HepG2 (cell line): ENCODE data around the gene JMY. TPM values are rescaled to one million over a fixed set of nuclear protein-coding genes. Genes with fewer than 3 reads are reported as not detected.
A peak's percentile ranks its signal among the peaks of the same experiment; 100 is the strongest.

Experiments used
- ARID3A ChIP-seq: IDR thresholded peaks from 2 replicates; pipeline ENCODE4 v1.6.1; 2012; ENCODE audit warnings: low read depth, low read length, improper control_type of control experiment
- EP300 ChIP-seq, 3 experiments: sonication (generic) in 1 of 3; formaldehyde crosslinking in 1 of 3; IDR thresholded peaks; 2 replicates each; pipeline versions ENCODE4 v1.5.1 to v1.6.1; 2011 to 2020; ENCODE audit warnings: low read depth in 2 of 3, low read length in 2 of 3, borderline replicate concordance in 1 of 3, improper control_type of control experiment in 1 of 3, mild to moderate bottlenecking in 1 of 3, missing genetic modification reagents in 1 of 3, moderate library complexity in 1 of 3
- FOXA3 ChIP-seq: IDR thresholded peaks from 2 replicates; pipeline ENCODE4 v1.6.1; 2016; ENCODE audit warnings: missing genetic modification reagents, missing compliant biosample characterization
- FOXJ3 ChIP-seq: sonication (generic); formaldehyde crosslinking; IDR thresholded peaks from 2 replicates; pipeline ENCODE4 v1.4.0; 2020; ENCODE audit warnings: missing genetic modification reagents, mild to moderate bottlenecking, borderline replicate concordance
- FOXK2 ChIP-seq: fragments of 450-650 bp; IDR thresholded peaks from 2 replicates; pipeline ENCODE4 v1.6.1; 2016
- KAT8 ChIP-seq: IDR thresholded peaks from 2 replicates; pipeline ENCODE4 v1.6.1; 2016; ENCODE audit warnings: missing genetic modification reagents, missing compliant biosample characterization
- MXD4 ChIP-seq: IDR thresholded peaks from 2 replicates; pipeline ENCODE4 v1.6.1; 2016; ENCODE audit warnings: mild to moderate bottlenecking, missing biosample characterization, missing genetic modification reagents
- NCOA2 ChIP-seq: sonication (generic); formaldehyde crosslinking; IDR thresholded peaks from 2 replicates; pipeline ENCODE4 v1.8.0; 2022; ENCODE audit warnings: inconsistent platforms
- PHF8 ChIP-seq: sonication (generic); formaldehyde crosslinking; IDR thresholded peaks from 2 replicates; pipeline ENCODE4 v1.5.0; 2020; ENCODE audit warnings: missing genetic modification reagents
- PRPF4 ChIP-seq: fragments of 200-400 bp; formaldehyde crosslinking; IDR thresholded peaks from 2 replicates; pipeline ENCODE4 v1.6.1; 2016; ENCODE audit warnings: low read length, low read depth; ENCODE audit not compliant: poor library complexity, severe bottlenecking
- REPIN1 ChIP-seq: sonication (generic); formaldehyde crosslinking; IDR thresholded peaks from 2 replicates; pipeline ENCODE4 v1.8.0; 2022; ENCODE audit warnings: missing genetic modification reagents, low read depth, mild to moderate bottlenecking, borderline replicate concordance
- RXRB ChIP-seq: IDR thresholded peaks from 2 replicates; pipeline ENCODE4 v1.6.1; 2016; ENCODE audit warnings: borderline replicate concordance, missing genetic modification reagents, missing compliant biosample characterization
- SOX13 ChIP-seq, 3 experiments: fragments of 450-650 bp in 1 of 3; sonication (generic) in 1 of 3; formaldehyde crosslinking in 1 of 3; IDR thresholded peaks in 2 of 3; conservative IDR thresholded peaks in 1 of 3; 2 replicates each; pipeline versions ENCODE4 v1.5.0 to v1.6.1; 2016 to 2020; ENCODE audit warnings: antibody characterized with exemption in 1 of 3, mild to moderate bottlenecking in 1 of 3, missing compliant biosample characterization in 1 of 3, missing genetic modification reagents in 1 of 3, moderate library complexity in 1 of 3
- SOX5 ChIP-seq: IDR thresholded peaks from 2 replicates; pipeline ENCODE4 v1.6.1; 2016; ENCODE audit warnings: borderline replicate concordance
- SPEN ChIP-seq: sonication (generic); formaldehyde crosslinking; IDR thresholded peaks from 2 replicates; pipeline ENCODE4 v1.5.1; 2020; ENCODE audit warnings: low read depth, mild to moderate bottlenecking, missing genetic modification reagents
- TIGD3 ChIP-seq: sonication (generic); formaldehyde crosslinking; IDR thresholded peaks from 2 replicates; pipeline ENCODE4 v1.5.1; 2020; ENCODE audit warnings: mild to moderate bottlenecking, missing genetic modification reagents, borderline replicate concordance
- ZSCAN20 ChIP-seq: sonication (generic); formaldehyde crosslinking; IDR thresholded peaks from 2 replicates; pipeline ENCODE4 v1.4.0; 2020; ENCODE audit warnings: missing genetic modification reagents, mild to moderate bottlenecking, borderline replicate concordance
- polyA plus RNA-seq, 8 experiments: library from polyadenylated mRNA; depleted of rRNA in 3 of 8; stranded (reverse) in 7 of 8; unstranded in 1 of 8; fragments of >200 nt; fragmentation: Illumina TruSeq in 4 of 8; extraction: Trizol in 4 of 8; gene quantifications; 2 replicates each; pipeline versions ENCODE4 v1.2.1 to v1.2.3, GENCODE V29; 2011 to 2016; ENCODE audit warnings: low read depth in 4 of 8, missing spikeins in 1 of 8, mixed read lengths in 1 of 8; ENCODE audit not compliant: insufficient read depth in 1 of 8
- total RNA-seq, 5 experiments: library from RNA; depleted of rRNA; stranded (reverse); fragments of >200 nt; fragmentation: Illumina TruSeq; extraction: Trizol; gene quantifications; 2 replicates each; pipeline ENCODE4 v1.2.3, GENCODE V29; 2016; ENCODE audit warnings: low read depth in 1 of 5
- TF ChIP-seq, protein P1 (sequence below): IDR thresholded peaks from 2 replicates; pipeline ENCODE4 v1.6.1; 2016; ENCODE audit warnings: mild to moderate bottlenecking
- TF ChIP-seq, protein P2 (sequence below): IDR thresholded peaks from 2 replicates; pipeline ENCODE4 v1.6.1; 2016; ENCODE audit warnings: low read depth, missing genetic modification reagents, missing compliant biosample characterization

JMY gene
- total and polyA plus RNA-seq, 2 of the 13 experiments (the other 11 are each of a cell fraction or from before 2014, with no cell fraction given): 4.0 to 4.2 TPM

GRCh38 chr5:79235261-79235633, 684 bp upstream of the JMY start (continued):
- TF ChIP-seq SPEN (CRISPR knock-in tag) (no peak), FOXK2 (0 out of 2 replicates have a peak, but pooled peaks have one; percentile 9), PHF8 (no peak), TIGD3 (CRISPR knock-in tag) (no peak), ZSCAN20 (CRISPR knock-in tag) (no peak), SOX13 (IDR thresholded peaks at IDR 0.05) (no peak), SOX13 (CRISPR knock-in tag; conservative IDR thresholded peaks at IDR 0.05 in 1 of 2, IDR thresholded peaks at IDR 0.05 in 1 of 2) (peak in 1 of 2 experiments; percentile 50; a peak in 1 of 4 replicates), KAT8 (CRISPR knock-in tag) (0 out of 2 replicates have a peak, but pooled peaks have one; percentile 27), REPIN1 (0 out of 2 replicates have a peak, but pooled peaks have one; percentile 8), FOXJ3 (peak; percentile 63; the same call in 1 of the 2 replicates), SOX5 (peak; percentile 28; the same call in 1 of the 2 replicates), FOXA3 (peak; percentile 76), NCOA2 (CRISPR knock-in tag) (peak; percentile 56; the same call in 1 of the 2 replicates), RXRB (peak; percentile 86), PRPF4 (no peak), ARID3A (peak; percentile 47; the same call in 1 of the 2 replicates), MXD4 (CRISPR knock-in tag) (no peak), EP300 (IDR thresholded peaks at IDR 0.05; ENCODE audit: low read depth in 2 of 2, low read length in 2 of 2) (peak in 1 of 2 experiments; percentile 68; a peak in 2 of 4 replicates), EP300 (CRISPR knock-in tag; IDR thresholded peaks at IDR 0.05; ENCODE audit: borderline replicate concordance) (0 out of 2 replicates have a peak, but pooled peaks have one; percentile 35)
- TF ChIP-seq, protein P1, sequence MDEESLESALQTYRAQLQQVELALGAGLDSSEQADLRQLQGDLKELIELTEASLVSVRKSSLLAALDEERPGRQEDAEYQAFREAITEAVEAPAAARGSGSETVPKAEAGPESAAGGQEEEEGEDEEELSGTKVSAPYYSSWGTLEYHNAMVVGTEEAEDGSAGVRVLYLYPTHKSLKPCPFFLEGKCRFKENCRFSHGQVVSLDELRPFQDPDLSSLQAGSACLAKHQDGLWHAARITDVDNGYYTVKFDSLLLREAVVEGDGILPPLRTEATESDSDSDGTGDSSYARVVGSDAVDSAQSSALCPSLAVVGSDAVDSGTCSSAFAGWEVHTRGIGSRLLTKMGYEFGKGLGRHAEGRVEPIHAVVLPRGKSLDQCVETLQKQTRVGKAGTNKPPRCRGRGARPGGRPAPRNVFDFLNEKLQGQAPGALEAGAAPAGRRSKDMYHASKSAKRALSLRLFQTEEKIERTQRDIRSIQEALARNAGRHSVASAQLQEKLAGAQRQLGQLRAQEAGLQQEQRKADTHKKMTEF (CRISPR knock-in tag): peak; percentile 43; the same call in 1 of the 2 replicates
- TF ChIP-seq, protein P2, sequence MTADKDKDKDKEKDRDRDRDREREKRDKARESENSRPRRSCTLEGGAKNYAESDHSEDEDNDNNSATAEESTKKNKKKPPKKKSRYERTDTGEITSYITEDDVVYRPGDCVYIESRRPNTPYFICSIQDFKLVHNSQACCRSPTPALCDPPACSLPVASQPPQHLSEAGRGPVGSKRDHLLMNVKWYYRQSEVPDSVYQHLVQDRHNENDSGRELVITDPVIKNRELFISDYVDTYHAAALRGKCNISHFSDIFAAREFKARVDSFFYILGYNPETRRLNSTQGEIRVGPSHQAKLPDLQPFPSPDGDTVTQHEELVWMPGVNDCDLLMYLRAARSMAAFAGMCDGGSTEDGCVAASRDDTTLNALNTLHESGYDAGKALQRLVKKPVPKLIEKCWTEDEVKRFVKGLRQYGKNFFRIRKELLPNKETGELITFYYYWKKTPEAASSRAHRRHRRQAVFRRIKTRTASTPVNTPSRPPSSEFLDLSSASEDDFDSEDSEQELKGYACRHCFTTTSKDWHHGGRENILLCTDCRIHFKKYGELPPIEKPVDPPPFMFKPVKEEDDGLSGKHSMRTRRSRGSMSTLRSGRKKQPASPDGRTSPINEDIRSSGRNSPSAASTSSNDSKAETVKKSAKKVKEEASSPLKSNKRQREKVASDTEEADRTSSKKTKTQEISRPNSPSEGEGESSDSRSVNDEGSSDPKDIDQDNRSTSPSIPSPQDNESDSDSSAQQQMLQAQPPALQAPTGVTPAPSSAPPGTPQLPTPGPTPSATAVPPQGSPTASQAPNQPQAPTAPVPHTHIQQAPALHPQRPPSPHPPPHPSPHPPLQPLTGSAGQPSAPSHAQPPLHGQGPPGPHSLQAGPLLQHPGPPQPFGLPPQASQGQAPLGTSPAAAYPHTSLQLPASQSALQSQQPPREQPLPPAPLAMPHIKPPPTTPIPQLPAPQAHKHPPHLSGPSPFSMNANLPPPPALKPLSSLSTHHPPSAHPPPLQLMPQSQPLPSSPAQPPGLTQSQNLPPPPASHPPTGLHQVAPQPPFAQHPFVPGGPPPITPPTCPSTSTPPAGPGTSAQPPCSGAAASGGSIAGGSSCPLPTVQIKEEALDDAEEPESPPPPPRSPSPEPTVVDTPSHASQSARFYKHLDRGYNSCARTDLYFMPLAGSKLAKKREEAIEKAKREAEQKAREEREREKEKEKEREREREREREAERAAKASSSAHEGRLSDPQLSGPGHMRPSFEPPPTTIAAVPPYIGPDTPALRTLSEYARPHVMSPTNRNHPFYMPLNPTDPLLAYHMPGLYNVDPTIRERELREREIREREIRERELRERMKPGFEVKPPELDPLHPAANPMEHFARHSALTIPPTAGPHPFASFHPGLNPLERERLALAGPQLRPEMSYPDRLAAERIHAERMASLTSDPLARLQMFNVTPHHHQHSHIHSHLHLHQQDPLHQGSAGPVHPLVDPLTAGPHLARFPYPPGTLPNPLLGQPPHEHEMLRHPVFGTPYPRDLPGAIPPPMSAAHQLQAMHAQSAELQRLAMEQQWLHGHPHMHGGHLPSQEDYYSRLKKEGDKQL (CRISPR knock-in tag): no peak
